ENCODE data around the gene SLC35G1. TPM values are rescaled to one million over a fixed set of nuclear protein-coding genes. Genes with fewer than 3 reads are reported as not detected.

The SLC35G1 gene
- total RNA-seq, 2 donors from 2014 or later: 3.4 to 6.6 TPM

DNA sequence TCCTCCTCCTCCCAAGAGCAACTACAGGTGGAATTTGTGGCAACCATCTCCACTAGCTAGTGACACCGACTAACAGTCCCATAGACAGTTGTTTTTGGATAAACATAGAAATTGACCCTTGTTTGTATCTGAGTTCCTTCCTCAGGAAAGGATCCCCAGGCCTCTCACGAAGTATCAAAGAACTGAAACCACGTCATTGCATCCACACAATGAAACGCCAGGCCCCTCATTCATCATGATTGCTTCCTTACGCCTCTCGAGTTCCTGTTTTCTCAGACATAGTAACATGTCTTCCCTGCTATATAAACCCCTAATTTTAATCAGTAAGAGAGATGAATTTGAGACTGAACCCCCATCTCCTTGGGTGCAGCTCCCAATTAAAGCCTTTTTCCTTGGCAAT lies 18.1 kb downstream of the SLC35G1 start:
- no peak overlapping the region for H3K27ac Mint-ChIP-seq

GRCh38 chr10:93912444-93912843 lies 18.7 kb downstream of the SLC35G1 start:
- no peak for ATAC-seq (replicated peaks)
- Mint-ChIP-seq H3K36me3 (ENCODE audit: low read depth) (peaks cover 20% of the 10 kb centered on the region), H3K4me1 (peaks cover 5% of the 10 kb centered on the region)

More for the DNA sequence above, 18.1 kb downstream of the SLC35G1 start:
- Mint-ChIP-seq H3K36me3 (ENCODE audit: low read depth) (peaks cover 25% of the 10 kb centered on the region), H3K9me3 (no peaks in the 10 kb centered on the region), H3K27me3 (no peaks in the 10 kb centered on the region), H3K4me1 (peaks cover 5% of the 10 kb centered on the region), H3K4me3 (no peak overlapping the region)
- no peak for ATAC-seq (replicated peaks)

DNA sequence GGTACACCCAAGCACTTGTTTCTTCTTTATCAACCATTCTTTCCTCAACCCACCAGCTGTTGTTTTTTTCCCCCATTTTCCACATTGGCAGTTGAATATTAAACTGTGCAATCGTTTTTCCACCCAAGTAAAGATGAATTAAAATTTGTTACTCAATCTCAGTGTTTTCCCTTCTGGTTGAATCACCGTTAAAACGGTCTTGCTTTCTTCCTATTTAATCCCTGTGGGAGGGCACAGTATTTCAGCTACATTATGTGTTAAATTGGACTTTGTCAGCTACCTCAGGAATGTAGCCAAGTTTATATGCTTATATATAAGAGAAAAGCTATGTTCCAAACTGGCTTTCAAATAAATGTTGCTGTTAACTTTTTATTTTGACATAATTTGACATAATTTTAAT lies 19.9 kb downstream of the SLC35G1 start:
- H3K4me1 Mint-ChIP-seq: peaks cover under 1% of the 10 kb centered on the region
- H3K4me3 Mint-ChIP-seq: no peak overlapping the region
- no peaks in the 10 kb centered on the region for H3K9me3 Mint-ChIP-seq
- no peaks in the 10 kb centered on the region for H3K27me3 Mint-ChIP-seq
- no peak for ATAC-seq (replicated peaks)
- no peak overlapping the region for H3K27ac Mint-ChIP-seq
- peaks cover 8% of the 10 kb centered on the region for H3K36me3 Mint-ChIP-seq (ENCODE audit: low read depth)

More at GRCh38 chr10:93912444-93912843, 18.7 kb downstream of the SLC35G1 start:
- Mint-ChIP-seq H3K27me3 (no peaks in the 10 kb centered on the region), H3K4me3 (no peak overlapping the region), H3K27ac (no peak overlapping the region), H3K9me3 (no peaks in the 10 kb centered on the region)

DNA sequence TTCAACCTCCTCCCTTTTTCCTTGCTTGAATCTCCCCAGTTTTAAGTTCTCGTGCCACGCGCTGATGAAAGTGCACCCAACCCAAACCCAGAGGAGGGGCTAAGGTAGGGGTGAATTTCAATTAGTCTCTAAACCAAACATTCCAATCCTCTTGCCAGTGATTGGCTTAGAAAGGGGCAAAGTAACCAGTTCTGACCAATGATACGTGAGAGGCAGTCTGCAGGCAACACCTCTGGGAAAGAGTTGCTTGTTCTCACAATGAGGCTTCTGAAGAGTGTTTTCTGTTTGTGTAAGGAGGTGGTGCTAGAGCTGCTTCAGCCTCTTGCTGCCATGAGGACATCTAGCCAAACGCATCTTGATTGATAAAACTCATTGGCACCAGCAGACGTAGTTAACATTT lies 21.8 kb downstream of the SLC35G1 start:
- Mint-ChIP-seq H3K4me1 (no peaks in the 10 kb centered on the region), H3K9me3 (no peaks in the 10 kb centered on the region), H3K36me3 (ENCODE audit: low read depth) (no peaks in the 10 kb centered on the region), H3K27me3 (no peaks in the 10 kb centered on the region), H3K4me3 (no peak overlapping the region), H3K27ac (no peak overlapping the region)
- ATAC-seq (replicated peaks): no peak

DNA sequence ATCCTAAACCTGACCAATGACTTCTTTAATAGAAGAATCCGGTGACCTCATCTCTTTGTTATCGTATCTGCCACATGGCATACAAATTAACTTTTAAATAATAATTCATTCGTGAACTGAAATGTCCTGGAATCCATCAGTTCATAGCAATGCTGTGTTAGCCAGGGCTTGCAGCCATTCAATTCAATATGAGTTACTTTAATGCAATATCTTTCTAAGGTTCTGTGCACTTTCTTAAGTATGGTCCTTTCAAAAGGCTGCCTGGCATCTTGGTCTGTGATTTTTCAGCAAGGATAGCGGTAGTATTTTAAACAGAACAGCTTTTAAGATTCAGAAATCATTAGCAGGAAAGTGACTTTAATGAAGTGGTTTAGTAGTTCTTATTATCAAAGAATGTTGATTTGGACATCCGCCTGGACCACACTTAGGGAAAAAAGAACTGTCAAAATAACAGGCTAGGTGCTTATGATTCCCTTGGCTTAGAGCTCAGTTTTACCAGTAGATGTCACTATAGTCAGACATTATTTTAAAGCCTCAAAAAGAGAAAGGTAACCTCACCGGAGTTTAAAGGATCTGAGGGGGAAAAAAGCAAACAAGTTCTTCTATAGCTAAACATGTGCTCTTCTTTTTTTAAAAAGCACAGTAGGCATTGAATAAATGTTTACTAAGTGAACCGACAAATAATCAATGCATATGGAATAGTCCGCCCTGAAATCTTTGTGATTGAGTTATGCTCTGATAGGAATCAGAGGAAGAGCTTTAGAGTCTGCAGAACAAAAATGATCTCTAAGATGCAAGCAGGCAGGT lies 22.7 kb downstream of the SLC35G1 start:
- Mint-ChIP-seq H3K36me3 (ENCODE audit: low read depth) (no peaks in the 10 kb centered on the region), H3K4me1 (no peaks in the 10 kb centered on the region), H3K9me3 (no peaks in the 10 kb centered on the region), H3K27ac (no peak overlapping the region), H3K4me3 (no peak overlapping the region), H3K27me3 (no peaks in the 10 kb centered on the region)
- ATAC-seq (replicated peaks): no peak

DNA sequence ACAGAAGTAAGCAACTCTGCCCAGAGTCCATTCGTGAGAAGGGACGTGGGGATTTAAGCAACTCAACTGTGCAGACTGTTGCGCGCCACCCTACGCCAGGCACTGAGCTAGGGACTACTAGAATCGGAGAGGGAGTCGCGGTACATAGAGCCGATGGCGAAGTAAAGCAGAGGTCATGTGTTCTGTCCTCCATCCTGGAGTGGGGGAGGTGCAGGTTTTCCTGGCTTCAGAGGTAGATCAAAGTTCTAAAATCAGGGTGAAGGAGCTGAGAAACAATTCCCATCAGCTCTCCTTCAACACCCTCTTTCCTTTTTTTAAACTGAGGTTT lies 23.2 kb downstream of the SLC35G1 start:
- H3K27me3 Mint-ChIP-seq: no peaks in the 10 kb centered on the region
- no peak for ATAC-seq (replicated peaks)
- H3K4me1 Mint-ChIP-seq: no peaks in the 10 kb centered on the region
- no peaks in the 10 kb centered on the region for H3K36me3 Mint-ChIP-seq (ENCODE audit: low read depth)
- no peak overlapping the region for H3K27ac Mint-ChIP-seq
- H3K9me3 Mint-ChIP-seq: no peaks in the 10 kb centered on the region
- no peak overlapping the region for H3K4me3 Mint-ChIP-seq

DNA sequence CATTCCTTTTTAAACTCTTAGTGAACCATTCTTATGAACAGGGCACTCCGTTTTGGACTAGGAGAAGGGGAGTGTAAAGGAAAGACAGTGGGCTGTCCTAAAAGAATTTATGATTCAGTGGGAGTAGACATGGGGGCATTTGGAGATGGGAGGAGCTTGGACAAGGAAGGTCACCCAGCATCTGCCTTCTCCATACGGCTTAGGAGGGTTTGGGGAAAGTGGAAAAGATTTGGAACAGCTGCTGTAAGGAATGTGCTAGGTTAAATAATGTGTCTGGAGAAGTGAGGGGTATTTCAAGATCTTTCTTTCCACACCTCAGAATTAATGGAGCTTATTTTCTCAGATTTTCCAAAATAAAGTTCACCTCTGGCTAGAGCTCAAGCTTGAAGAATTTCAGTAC lies 24.0 kb downstream of the SLC35G1 start:
- no peak for ATAC-seq (replicated peaks)
- Mint-ChIP-seq H3K27me3 (no peaks in the 10 kb centered on the region), H3K36me3 (ENCODE audit: low read depth) (peaks cover 2% of the 10 kb centered on the region), H3K9me3 (no peaks in the 10 kb centered on the region), H3K4me1 (no peaks in the 10 kb centered on the region), H3K27ac (no peak overlapping the region), H3K4me3 (no peak overlapping the region)

DNA sequence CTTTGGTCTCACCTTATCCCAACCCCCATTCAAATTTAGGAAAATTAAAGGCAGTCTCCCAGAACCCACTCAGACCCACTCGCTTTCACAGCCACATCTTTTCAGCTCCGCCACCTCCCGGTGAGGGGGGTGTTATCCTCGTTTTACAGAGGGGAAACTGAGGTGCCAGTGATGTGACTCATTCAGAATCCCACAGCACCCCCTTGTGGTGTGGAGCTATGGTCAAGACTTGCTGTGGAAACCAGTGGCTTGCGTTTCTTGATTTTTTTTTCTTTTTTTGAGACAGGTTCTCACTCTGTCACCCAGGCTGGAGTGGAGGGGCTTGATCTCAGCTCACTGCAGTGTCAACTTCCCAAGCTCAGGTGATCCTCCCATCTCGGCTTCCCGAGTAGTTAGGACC lies 27.6 kb downstream of the SLC35G1 start:
- Mint-ChIP-seq H3K27me3 (no peaks in the 10 kb centered on the region), H3K9me3 (no peaks in the 10 kb centered on the region), H3K36me3 (ENCODE audit: low read depth) (peaks cover 6% of the 10 kb centered on the region), H3K4me3 (no peak overlapping the region), H3K27ac (no peak overlapping the region), H3K4me1 (no peaks in the 10 kb centered on the region)
- ATAC-seq (replicated peaks): no peak

- H3K36me3 Mint-ChIP-seq (ENCODE audit: low read depth): peaks cover 6% of the 10 kb centered on the region
- no peaks in the 10 kb centered on the region for H3K4me1 Mint-ChIP-seq
- H3K9me3 Mint-ChIP-seq: peaks cover 8% of the 10 kb centered on the region
- no peak overlapping the region for H3K27ac Mint-ChIP-seq
- no peak overlapping the region for H3K4me3 Mint-ChIP-seq
- no peak for ATAC-seq (replicated peaks)
- no peaks in the 10 kb centered on the region for H3K27me3 Mint-ChIP-seq
Measured at GRCh38 chr10:93926613-93927012, 32.8 kb downstream of the SLC35G1 start.

DNA sequence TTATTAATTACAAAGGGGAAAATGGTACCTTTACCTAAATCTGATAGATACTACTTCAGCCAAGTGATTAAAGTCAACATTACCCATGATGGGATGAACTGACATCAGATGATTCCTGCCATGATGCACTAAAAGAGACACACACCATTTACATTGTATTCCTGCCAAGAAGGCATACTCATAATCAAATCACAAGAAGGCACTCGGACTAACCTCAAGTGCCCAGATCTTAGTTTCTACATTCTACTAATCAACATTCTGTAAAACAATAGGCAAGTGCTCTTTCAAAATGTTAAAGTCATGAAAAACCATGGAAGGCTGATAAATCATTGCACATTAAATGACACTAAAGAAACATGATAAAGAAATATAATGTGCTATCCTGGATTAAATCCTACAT lies 44.4 kb downstream of the SLC35G1 start:
- H3K27ac Mint-ChIP-seq: no peak overlapping the region

GRCh38 chr10:93940881-93941280 lies 47.1 kb downstream of the SLC35G1 start:
- H3K36me3 Mint-ChIP-seq (ENCODE audit: low read depth): no peaks in the 10 kb centered on the region
- H3K9me3 Mint-ChIP-seq: no peaks in the 10 kb centered on the region
- no peak overlapping the region for H3K4me3 Mint-ChIP-seq
- H3K27ac Mint-ChIP-seq: no peak overlapping the region
- no peaks in the 10 kb centered on the region for H3K4me1 Mint-ChIP-seq
- no peak for ATAC-seq (replicated peaks)
- no peaks in the 10 kb centered on the region for H3K27me3 Mint-ChIP-seq

More for the DNA sequence above, 44.4 kb downstream of the SLC35G1 start:
- Mint-ChIP-seq H3K36me3 (ENCODE audit: low read depth) (no peaks in the 10 kb centered on the region), H3K9me3 (no peaks in the 10 kb centered on the region), H3K27me3 (no peaks in the 10 kb centered on the region), H3K4me1 (no peaks in the 10 kb centered on the region), H3K4me3 (no peak overlapping the region)
- ATAC-seq (replicated peaks): no peak

GRCh38 chr10:93941606-93942005 lies 47.8 kb downstream of the SLC35G1 start:
- Mint-ChIP-seq H3K4me1 (no peaks in the 10 kb centered on the region), H3K4me3 (no peak overlapping the region)

DNA sequence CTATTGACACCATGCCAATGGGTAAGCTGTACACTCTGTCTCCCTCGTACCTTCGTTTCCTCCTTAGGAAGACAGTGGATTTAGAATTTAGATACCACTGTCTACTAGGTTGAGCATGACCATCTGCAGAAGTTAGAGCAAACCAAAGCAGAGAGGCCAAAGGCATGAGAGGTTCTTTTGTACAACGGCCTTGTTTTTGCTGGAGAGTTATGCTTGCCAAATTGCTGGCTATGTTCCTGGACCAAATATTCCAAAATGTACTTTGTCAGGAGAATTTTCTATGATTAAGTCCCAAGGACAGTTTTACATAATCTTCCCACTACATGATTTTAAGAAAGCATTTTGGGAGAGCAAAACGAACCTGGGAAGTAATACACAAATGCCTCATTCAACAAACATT lies 52.0 kb downstream of the SLC35G1 start:
- H3K27ac Mint-ChIP-seq: no peak overlapping the region
- no peaks in the 10 kb centered on the region for H3K27me3 Mint-ChIP-seq
- H3K9me3 Mint-ChIP-seq: no peaks in the 10 kb centered on the region
- H3K36me3 Mint-ChIP-seq (ENCODE audit: low read depth): no peaks in the 10 kb centered on the region
- H3K4me3 Mint-ChIP-seq: no peak overlapping the region
- H3K4me1 Mint-ChIP-seq: no peaks in the 10 kb centered on the region
- ATAC-seq (replicated peaks): no peak

More at GRCh38 chr10:93941606-93942005, 47.8 kb downstream of the SLC35G1 start:
- H3K9me3 Mint-ChIP-seq: no peaks in the 10 kb centered on the region
- ATAC-seq (replicated peaks): no peak
- no peak overlapping the region for H3K27ac Mint-ChIP-seq
- H3K36me3 Mint-ChIP-seq (ENCODE audit: low read depth): no peaks in the 10 kb centered on the region
- H3K27me3 Mint-ChIP-seq: no peaks in the 10 kb centered on the region

GRCh38 chr10:93947055-93947454 lies 53.3 kb downstream of the SLC35G1 start:
- no peaks in the 10 kb centered on the region for H3K36me3 Mint-ChIP-seq (ENCODE audit: low read depth)
- H3K27me3 Mint-ChIP-seq: no peaks in the 10 kb centered on the region
- no peaks in the 10 kb centered on the region for H3K9me3 Mint-ChIP-seq
- H3K27ac Mint-ChIP-seq: no peak overlapping the region
- no peaks in the 10 kb centered on the region for H3K4me1 Mint-ChIP-seq
- no peak for ATAC-seq (replicated peaks)
- no peak overlapping the region for H3K4me3 Mint-ChIP-seq

DNA sequence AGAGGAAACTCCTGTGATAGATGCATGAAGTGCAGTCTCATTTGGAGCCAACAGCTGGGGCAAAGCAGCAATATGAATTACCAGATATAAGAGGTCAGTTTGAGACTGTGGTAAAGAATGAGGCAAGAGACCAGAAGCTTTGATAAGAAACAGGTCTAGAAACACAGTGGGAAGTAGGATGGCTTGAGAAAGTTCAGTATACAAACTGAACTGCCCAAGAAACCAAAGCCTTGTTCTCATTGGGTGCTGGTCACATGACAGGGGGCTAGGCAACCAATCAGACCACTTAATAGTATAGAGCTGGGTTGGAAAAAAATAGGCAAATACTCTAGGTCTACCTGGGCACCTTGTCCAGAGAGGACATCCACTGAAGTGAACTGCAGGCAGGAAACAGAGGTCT lies 53.7 kb downstream of the SLC35G1 start:
- ATAC-seq (replicated peaks): no peak
- H3K27ac Mint-ChIP-seq: no peak overlapping the region
- no peaks in the 10 kb centered on the region for H3K27me3 Mint-ChIP-seq
- H3K36me3 Mint-ChIP-seq (ENCODE audit: low read depth): no peaks in the 10 kb centered on the region
- no peak overlapping the region for H3K4me3 Mint-ChIP-seq
- H3K4me1 Mint-ChIP-seq: no peaks in the 10 kb centered on the region
- H3K9me3 Mint-ChIP-seq: no peaks in the 10 kb centered on the region

- no peaks in the 10 kb centered on the region for H3K27me3 Mint-ChIP-seq
- no peak for ATAC-seq (replicated peaks)
- no peak overlapping the region for H3K4me3 Mint-ChIP-seq
- no peaks in the 10 kb centered on the region for H3K36me3 Mint-ChIP-seq (ENCODE audit: low read depth)
- no peaks in the 10 kb centered on the region for H3K4me1 Mint-ChIP-seq
- no peaks in the 10 kb centered on the region for H3K9me3 Mint-ChIP-seq
- H3K27ac Mint-ChIP-seq: no peak overlapping the region
Measured at GRCh38 chr10:93951905-93952304, 58.1 kb downstream of the SLC35G1 start.
